ENCODE results near the gene PIP4K2A.
"Not testable (repeated sequence)": the region's sequence is repeated elsewhere in the genome, so short reads cannot be mapped to it uniquely, and the experiment has no call there.

PIP4K2A gene

GRCh38 chr10:22714479-22715289, at the start of gene PIP4K2A:
PIP4K2A (minus strand) TSS chr10:22714578; CDS start chr10:22714326, 252 bp downstream.
- peak; percentile 75 for DNase-seq (ENCODE audit: insufficient read length, low spot score)
- FAIRE-seq: no peak

- FAIRE-seq: no peak
- DNase-seq (ENCODE audit: insufficient read length, low spot score): no peak
Measured at GRCh38 chr10:22761569-22762220, 47.3 kb upstream of the PIP4K2A start.

GRCh38 chr10:22760025-22760424, 45.6 kb upstream of the PIP4K2A start:
- FAIRE-seq: peak; percentile 47

GRCh38 chr10:22758867-22759266, 44.5 kb upstream of the PIP4K2A start:
- no peak for FAIRE-seq
- no peak for DNase-seq (ENCODE audit: insufficient read length, low spot score)

More at GRCh38 chr10:22760025-22760424, 45.6 kb upstream of the PIP4K2A start:
- no peak for DNase-seq (ENCODE audit: insufficient read length, low spot score)

- DNase-seq (ENCODE audit: insufficient read length, low spot score): no peak
- FAIRE-seq: no peak
Measured at GRCh38 chr10:22754296-22754695, 39.9 kb upstream of the PIP4K2A start.

GRCh38 chr10:22753786-22754185, 39.4 kb upstream of the PIP4K2A start:
- FAIRE-seq (no peak), DNase-seq (ENCODE audit: insufficient read length, low spot score) (no peak)

GRCh38 chr10:22752272-22752889, 38.0 kb upstream of the PIP4K2A start:
- FAIRE-seq: peak; percentile 87

GRCh38 chr10:22750131-22750530, 35.8 kb upstream of the PIP4K2A start:
- no peak for DNase-seq (ENCODE audit: insufficient read length, low spot score)
- FAIRE-seq: no peak

More at GRCh38 chr10:22752272-22752889, 38.0 kb upstream of the PIP4K2A start:
- DNase-seq (ENCODE audit: insufficient read length, low spot score): no peak

- FAIRE-seq; DNase-seq (ENCODE audit: insufficient read length, low spot score): not testable (repeated sequence)
Measured at GRCh38 chr10:22744858-22745257, 30.5 kb upstream of the PIP4K2A start.

GRCh38 chr10:22742678-22743077, 28.3 kb upstream of the PIP4K2A start:
- DNase-seq (ENCODE audit: insufficient read length, low spot score) (no peak), FAIRE-seq (peak; percentile 97)

GRCh38 chr10:22741631-22742030, 27.3 kb upstream of the PIP4K2A start:
- FAIRE-seq; DNase-seq (ENCODE audit: insufficient read length, low spot score): not testable (repeated sequence)

GRCh38 chr10:22740180-22740579, 25.8 kb upstream of the PIP4K2A start:
- FAIRE-seq (no peak), DNase-seq (ENCODE audit: insufficient read length, low spot score) (no peak)

- DNase-seq (ENCODE audit: insufficient read length, low spot score) (no peak), FAIRE-seq (no peak)
Measured at GRCh38 chr10:22737587-22737986, 23.2 kb upstream of the PIP4K2A start.

- FAIRE-seq (no peak), DNase-seq (ENCODE audit: insufficient read length, low spot score) (no peak)
Measured at GRCh38 chr10:22736134-22736533, 21.8 kb upstream of the PIP4K2A start.

- no peak for FAIRE-seq
- no peak for DNase-seq (ENCODE audit: insufficient read length, low spot score)
Measured at GRCh38 chr10:22733992-22734391, 19.6 kb upstream of the PIP4K2A start.

- no peak for DNase-seq (ENCODE audit: insufficient read length, low spot score)
- no peak for FAIRE-seq
Measured at GRCh38 chr10:22727663-22728062, 13.3 kb upstream of the PIP4K2A start.

GRCh38 chr10:22727112-22727511, 12.7 kb upstream of the PIP4K2A start:
- FAIRE-seq (no peak), DNase-seq (ENCODE audit: insufficient read length, low spot score) (no peak)

- FAIRE-seq (peak; percentile 21), DNase-seq (ENCODE audit: insufficient read length, low spot score) (no peak)
Measured at GRCh38 chr10:22724773-22725172, 10.4 kb upstream of the PIP4K2A start.

- peak; percentile 98 for FAIRE-seq
- no peak for DNase-seq (ENCODE audit: insufficient read length, low spot score)
Measured at GRCh38 chr10:22723783-22724182, 9.4 kb upstream of the PIP4K2A start.

GRCh38 chr10:22723343-22723779, 9.0 kb upstream of the PIP4K2A start:
- DNase-seq (ENCODE audit: insufficient read length, low spot score) (peak; percentile 30), FAIRE-seq (no peak)

- FAIRE-seq: no peak
Measured at GRCh38 chr10:22722626-22723169, 8.3 kb upstream of the PIP4K2A start.

More at GRCh38 chr10:22722626-22723169, 8.3 kb upstream of the PIP4K2A start:
- DNase-seq (ENCODE audit: insufficient read length, low spot score): no peak

Data from GM19239 (cell line).